Kidney (tissue), 14 donors: Measurements from ENCODE around the gene TNIP1. TPM values are rescaled to one million over a fixed set of nuclear protein-coding genes. Genes with fewer than 3 reads are reported as not detected.

Source experiments
- DNase-seq, 5 donors: peaks; one replicate each; pipeline ENCODE4 v3.0.0-alpha.2; 2013 to 2020
- FAIRE-seq: peaks from 2 replicates; lab custom pipeline; 2012; peaks lifted over from hg19 to GRCh38; lab: Jason Lieb, UNC
- H3K27ac ChIP-seq, 2 donors: one replicate each; pipeline ENCODE4 v1.7.0; 2013; ENCODE audit warnings: low read depth in 2 of 2, low read length in 2 of 2, inconsistent platforms in 1 of 2
- H3K27me3 ChIP-seq: one replicate; pipeline ENCODE4 v1.7.1; 2013; ENCODE audit warnings: low read length, inconsistent platforms; ENCODE audit not compliant: control insufficient read depth, insufficient read depth
- H3K36me3 ChIP-seq, 3 donors: one replicate each; pipeline versions ENCODE4 v1.7.0 to v1.7.1; 2013; ENCODE audit warnings: low read length in 3 of 3, control low read depth in 1 of 3, inconsistent platforms in 1 of 3; ENCODE audit not compliant: insufficient read depth in 3 of 3, control insufficient read depth in 2 of 3
- H3K4me1 ChIP-seq, 3 donors: one replicate each; pipeline versions ENCODE4 v1.7.0 to v1.7.1; 2013; ENCODE audit warnings: low read length in 3 of 3, inconsistent platforms in 1 of 3, low read depth in 1 of 3; ENCODE audit not compliant: control insufficient read depth in 2 of 3, insufficient read depth in 2 of 3
- H3K4me3 ChIP-seq, 3 donors: one replicate each; pipeline versions ENCODE4 v1.7.0 to v1.8.1; 2013; ENCODE audit warnings: low read length in 3 of 3, control low read depth in 1 of 3, inconsistent platforms in 1 of 3
- H3K9ac ChIP-seq, 3 donors: one replicate each; pipeline versions ENCODE4 v1.7.0 to v1.7.1; 2013; ENCODE audit warnings: low read length in 3 of 3, control low read depth in 1 of 3, inconsistent platforms in 1 of 3
- H3K9me3 ChIP-seq, 3 donors: one replicate each; pipeline versions ENCODE4 v1.7.0 to v1.7.1; 2013; ENCODE audit warnings: low read length in 3 of 3, control low read depth in 1 of 3, inconsistent platforms in 1 of 3; ENCODE audit not compliant: control insufficient read depth in 2 of 3, insufficient read depth in 1 of 3
- intact Hi-C: fragments of 100-400 bp; cut with DNase I; formaldehyde crosslinking; loops from one replicate; pipeline ENCODE4 v1.11.1; 2022
- polyA plus RNA-seq: library from polyadenylated mRNA; stranded (reverse); fragments of 350-450 nt; fragmentation: Illumina TruSeq; extraction: RNeasy Lipid Tissue Mini Kit (QIAGEN cat#74804); gene quantifications from one replicate; pipeline ENCODE4 v1.2.3, GENCODE V29; 2014; ENCODE audit warnings: low read depth, low replicate concordance; ENCODE audit not compliant: insufficient read depth
- total RNA-seq: library from RNA; stranded (reverse); fragmentation: NEBNext Ultra II Directional; extraction: Animal tissue kit (Norgen Biotek cat#: 25700); gene quantifications from one replicate; pipeline ENCODE4 v1.2.1, GENCODE V29; 2021
- TF ChIP-seq, protein P1 (sequence below): IDR thresholded peaks from 3 replicates; pipeline ENCODE4 v1.5.1; 2012; ENCODE audit warnings: mild to moderate bottlenecking, moderate library complexity, borderline replicate concordance; ENCODE audit not compliant: insufficient read depth; ENCODE audit errors: extremely low read depth
- donor health status: control.
- donor health status: control.
- donor health status: control.
- donor health status: control.
- donor health status: control.
- donor health status: DM: yes; HTN: yes; CAD: no.
- donor health status: Normal renal cell carcinoma (clear cell type).

Gene TNIP1
- total and polyA plus RNA-seq, 2 donors from 2014 or later = 109 to 132 TPM

DNA sequence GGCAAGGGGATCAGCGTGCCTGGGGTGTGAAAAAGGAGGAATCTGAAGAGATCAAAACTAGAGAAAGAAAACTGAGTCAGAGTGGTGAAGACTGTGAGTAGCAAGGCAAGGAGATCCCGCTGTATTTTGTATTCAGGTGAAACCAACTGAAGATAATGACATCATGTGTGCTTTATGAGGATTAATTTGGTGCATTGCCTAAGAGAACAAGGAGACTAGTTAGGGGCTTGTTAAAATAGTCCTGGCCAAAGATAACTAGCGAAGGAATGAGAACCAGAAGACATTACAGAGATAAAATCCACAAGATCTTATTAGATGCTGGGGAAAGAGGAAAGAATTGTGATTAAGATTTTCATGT lies 77.4 kb downstream of the TNIP1 start:
- TF ChIP-seq, protein P1, sequence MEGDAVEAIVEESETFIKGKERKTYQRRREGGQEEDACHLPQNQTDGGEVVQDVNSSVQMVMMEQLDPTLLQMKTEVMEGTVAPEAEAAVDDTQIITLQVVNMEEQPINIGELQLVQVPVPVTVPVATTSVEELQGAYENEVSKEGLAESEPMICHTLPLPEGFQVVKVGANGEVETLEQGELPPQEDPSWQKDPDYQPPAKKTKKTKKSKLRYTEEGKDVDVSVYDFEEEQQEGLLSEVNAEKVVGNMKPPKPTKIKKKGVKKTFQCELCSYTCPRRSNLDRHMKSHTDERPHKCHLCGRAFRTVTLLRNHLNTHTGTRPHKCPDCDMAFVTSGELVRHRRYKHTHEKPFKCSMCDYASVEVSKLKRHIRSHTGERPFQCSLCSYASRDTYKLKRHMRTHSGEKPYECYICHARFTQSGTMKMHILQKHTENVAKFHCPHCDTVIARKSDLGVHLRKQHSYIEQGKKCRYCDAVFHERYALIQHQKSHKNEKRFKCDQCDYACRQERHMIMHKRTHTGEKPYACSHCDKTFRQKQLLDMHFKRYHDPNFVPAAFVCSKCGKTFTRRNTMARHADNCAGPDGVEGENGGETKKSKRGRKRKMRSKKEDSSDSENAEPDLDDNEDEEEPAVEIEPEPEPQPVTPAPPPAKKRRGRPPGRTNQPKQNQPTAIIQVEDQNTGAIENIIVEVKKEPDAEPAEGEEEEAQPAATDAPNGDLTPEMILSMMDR = no peak
- no peak for FAIRE-seq
- Histone ChIP-seq H3K4me1 (peaks cover 3 to 50% (median 41%) of the 10 kb centered on the region in 3 donors), H3K9ac (peak overlapping the region in 1 of 3 donors; percentile 56), H3K36me3 (no peaks in the 10 kb centered on the region), H3K9me3 (no peaks in the 10 kb centered on the region), H3K27ac (peak overlapping the region; percentile 39 to 76), H3K27me3 (no peaks in the 10 kb centered on the region), H3K4me3 (peak overlapping the region in 1 of 3 donors; percentile 33)
- DNase-seq = no peak
- intact Hi-C loops = no loop called here

DNA sequence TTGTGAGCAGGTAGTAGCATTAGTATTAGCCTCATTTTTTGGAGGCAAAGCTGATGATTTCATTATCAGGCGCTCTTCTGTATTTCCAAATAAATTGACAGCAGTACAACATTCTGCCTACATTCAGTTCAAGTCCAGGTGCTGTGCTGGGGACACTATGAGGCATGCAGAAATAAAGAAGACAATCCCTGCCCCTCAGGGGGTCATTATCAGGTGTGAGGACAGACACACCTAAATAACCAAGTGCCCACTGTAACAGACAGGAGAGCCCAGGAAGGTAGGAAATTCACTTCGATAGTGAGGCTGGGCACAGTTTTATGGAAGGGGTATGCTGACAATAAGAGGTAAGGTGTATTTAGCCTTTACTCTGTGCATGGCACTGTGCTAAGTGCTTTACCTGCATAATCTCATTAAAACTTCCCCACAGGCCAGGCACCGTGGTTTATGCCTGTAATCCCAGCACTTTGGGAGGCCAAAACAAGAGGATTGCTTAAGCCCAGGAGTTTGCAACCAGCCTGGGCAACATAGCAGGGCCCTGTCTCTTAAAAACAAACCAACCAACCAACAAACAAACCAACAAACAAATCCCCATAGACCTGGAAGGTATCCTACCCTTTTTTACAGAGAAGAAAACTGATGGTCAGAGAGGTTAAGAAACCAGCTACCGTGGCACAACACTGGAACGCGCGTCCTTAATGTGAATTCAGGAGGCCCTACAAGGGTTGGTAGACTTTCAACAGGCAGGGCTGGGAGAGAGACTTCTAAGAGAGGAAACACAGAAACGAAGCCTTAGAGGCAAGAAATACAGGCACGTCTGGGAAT lies 77.9 kb downstream of the TNIP1 start:
- TF ChIP-seq, protein P1 = no peak
- intact Hi-C loops = no loop called here
- DNase-seq (no peak), FAIRE-seq (no peak)
- H3K36me3 ChIP-seq = no peaks in the 10 kb centered on the region
- no peaks in the 10 kb centered on the region for H3K9me3 ChIP-seq
- H3K4me3 ChIP-seq = peak overlapping the region in 2 of 3 donors; percentile 14 to 33
- H3K4me1 ChIP-seq = peaks cover 3 to 50% (median 38%) of the 10 kb centered on the region in 3 donors
- peak overlapping the region; percentile 39 to 76 for H3K27ac ChIP-seq
- H3K9ac ChIP-seq = peak overlapping the region in 2 of 3 donors; percentile 17 to 56
- no peaks in the 10 kb centered on the region for H3K27me3 ChIP-seq

DNA sequence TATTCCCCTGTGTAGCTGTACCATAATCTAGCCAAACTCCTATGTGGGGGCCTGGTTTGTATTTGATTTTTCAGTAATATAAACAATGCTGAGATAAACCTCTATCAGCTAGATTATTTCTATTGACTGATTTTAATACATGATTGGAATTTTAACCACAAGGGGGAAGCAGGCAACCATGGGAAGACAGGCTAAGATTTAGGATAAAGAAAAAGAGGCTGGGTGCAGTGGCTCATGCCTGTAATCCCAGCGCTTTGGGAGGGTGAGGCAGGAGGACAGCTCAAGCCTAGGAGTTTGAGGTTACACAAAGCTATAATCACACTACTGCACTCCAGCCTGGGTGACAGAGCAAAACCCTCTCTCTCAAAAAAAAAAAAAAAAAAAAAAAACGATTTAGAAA lies 78.6 kb downstream of the TNIP1 start:
- Histone ChIP-seq H3K36me3 (no peaks in the 10 kb centered on the region), H3K9ac (no peak overlapping the region), H3K27ac (peak overlapping the region in 1 of 2 donors; percentile 76), H3K4me1 (peaks cover 3 to 45% (median 32%) of the 10 kb centered on the region in 3 donors), H3K4me3 (no peak overlapping the region), H3K9me3 (no peaks in the 10 kb centered on the region), H3K27me3 (no peaks in the 10 kb centered on the region)
- intact Hi-C loops = no loop called here
- TF ChIP-seq, protein P1 = peak; percentile 56
- DNase-seq = peak in 2 of 5 donors; percentile 35 to 67
- no peak for FAIRE-seq
